ENCODE data around the gene ZNF70. TPM values are rescaled to one million over a fixed set of nuclear protein-coding genes. Genes with fewer than 3 reads are reported as not detected.
A peak's percentile ranks its signal among the peaks of the same experiment; 100 is the strongest.

The ZNF70 gene
- total and polyA plus RNA-seq, 10 of the 15 experiments (the other 5 are each of a cell fraction or from before 2014, with no cell fraction given) = 0.15 to 2.3 (median 0.85) TPM

DNA sequence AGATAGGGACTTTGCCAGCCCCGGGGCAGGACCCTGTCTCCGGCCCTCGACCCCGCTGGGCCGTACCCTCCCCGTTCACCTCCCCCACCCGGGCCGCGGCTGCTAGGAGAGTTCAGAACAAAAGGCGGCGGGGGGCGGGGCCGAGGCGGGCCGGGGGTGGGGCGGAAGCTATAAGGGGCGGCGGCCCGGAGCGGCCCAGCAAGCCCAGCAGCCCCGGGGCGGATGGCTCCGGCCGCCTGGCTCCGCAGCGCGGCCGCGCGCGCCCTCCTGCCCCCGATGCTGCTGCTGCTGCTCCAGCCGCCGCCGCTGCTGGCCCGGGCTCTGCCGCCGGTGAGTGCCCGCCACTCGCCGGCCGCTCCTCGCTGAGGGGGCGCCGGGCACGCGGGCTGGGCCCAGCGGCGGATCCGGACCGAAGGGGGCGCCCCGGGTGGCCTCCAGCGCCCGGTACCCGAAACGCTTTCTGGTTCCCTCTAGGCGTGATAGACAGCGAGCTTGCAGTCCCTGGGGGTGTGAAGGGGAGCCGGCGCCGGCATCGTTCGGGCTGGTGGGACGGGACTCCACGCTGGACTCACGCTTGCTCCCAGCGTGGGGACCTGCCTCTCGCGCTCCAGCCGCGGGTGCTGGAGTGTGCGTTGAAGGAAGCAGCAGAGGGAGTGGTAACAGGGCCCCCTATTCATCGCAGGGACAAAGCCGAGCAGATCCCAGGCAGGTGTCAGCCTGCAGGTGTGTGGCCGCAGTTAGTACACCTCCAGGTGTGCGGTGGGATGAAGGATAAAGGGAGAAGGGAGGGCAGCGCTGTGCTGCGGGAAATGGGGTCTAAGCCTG is 21.9 kb upstream of the ZNF70 start, which contains the start of gene MMP11:
MMP11 (plus strand) TSS at position 201 of the 825 bp plus-strand sequence; CDS start at position 223, 22 bp downstream.
- Histone ChIP-seq H3K4me1 (ENCODE audit: control insufficient read depth, insufficient read depth, low read length) (peaks cover 12% of the 10 kb centered on the region), H3K9ac (ENCODE audit: control insufficient read depth, insufficient read depth, low read length) (no peak within 1 kb of the TSS), H3K4me3 (peak within 1 kb of the TSS; percentile 58; the same call in 1 of the 2 replicates), H3K27ac (ENCODE audit: control insufficient read depth, insufficient read depth) (no peak within 1 kb of the TSS), H3K9me3 (replicated peaks; ENCODE audit: control insufficient read depth, insufficient read depth, low read length) (no peaks in the 10 kb centered on the region), H3K79me2 (ENCODE audit: control insufficient read depth, insufficient read depth, low read length) (peaks cover 2% of the 10 kb centered on the region), H2AFZ (ENCODE audit: control insufficient read depth, low read depth, low read length) (peak within 1 kb of the TSS; percentile 31), H3K4me2 (ENCODE audit: control insufficient read depth, insufficient read depth) (peak within 1 kb of the TSS; percentile 73), H3K36me3 (ENCODE audit: control insufficient read depth in 2 of 2, insufficient read depth in 2 of 2, low read length in 1 of 2) (no peaks in the 10 kb centered on the region), H4K20me1 (ENCODE audit: control insufficient read depth, insufficient read depth) (no peaks in the 10 kb centered on the region), H3K27me3 (replicated peaks in 1 of 2; ENCODE audit: control insufficient read depth in 2 of 2, insufficient read depth in 2 of 2, low read length in 1 of 2) (peaks cover 0 to 2% of the 10 kb centered on the region in 2 experiments; a peak in 2 of 4 replicates)
- DNase-seq (ENCODE audit: low read depth, low spot score) (no peak), ATAC-seq (peak; percentile 43), FAIRE-seq (no peak)
- ChIA-PET SMC1A (ENCODE audit: uncharacterized antibody, unreplicated experiment) (interaction anchor here (6.3 kb wide), 1 partner anchor 72 kb away, joined by 40 read pairs; no protein-coding TSS in a partner anchor), RAD21 (ENCODE audit: unreplicated experiment) (interaction anchor here (0.9 to 4.0 kb wide), 4 partner anchors 13 to 78 kb away, joined by 3 to 24 read pairs (median 4); no protein-coding TSS in a partner anchor), POLR2A (interaction anchor here (1.1 kb wide), 1 partner anchor 73 kb away, joined by 3 read pairs; no protein-coding TSS in a partner anchor), CTCF (interaction anchor here (2.4 to 7.5 kb wide), 3 partner anchors 33 to 76 kb away, joined by 8 to 197 read pairs (median 12); no protein-coding TSS in a partner anchor)
- intact Hi-C loops (cut with micrococcal nuclease; ENCODE audit: unreplicated experiment) = no loop called here
- in situ Hi-C loops (cut with MboI) = no loop called here
- 6% methylated on average over 55 of the region's 79 CpGs for WGBS (ENCODE audit: insufficient coverage, insufficient replicate concordance, low lambda C conversion rate, missing lambda C conversion rate)
- BruUV-seq (replicated peaks) = no TSS peak
- TF ChIP-seq IKZF1 (conservative IDR thresholded peaks at IDR 0.05) (peak; percentile 57), YBX1 (IDR thresholded peaks at IDR 0.05) (no peak), GATAD2B (conservative IDR thresholded peaks at IDR 0.05; ENCODE audit: low read depth) (peak; percentile 71; the same call in 1 of the 2 replicates), ATF3 (IDR thresholded peaks at IDR 0.05; ENCODE audit: borderline replicate concordance, extremely low read depth, low read depth, low read length) (no peak), IKZF2 (IDR thresholded peaks at IDR 0.05) (no peak), NR2C1 (IDR thresholded peaks at IDR 0.05) (0 out of 2 replicates have a peak, but pooled peaks have one; percentile 6), SRF (IDR thresholded peaks at IDR 0.05; ENCODE audit: low read depth in 2 of 2, low read length in 2 of 2) (no peak), IRF4 (IDR thresholded peaks at IDR 0.05; ENCODE audit: low read depth, low read length) (no peak), BHLHE40 (IDR thresholded peaks at IDR 0.05; ENCODE audit: borderline replicate concordance in 1 of 2, low read depth in 2 of 2, low read length in 1 of 2) (peak in 1 of 2 experiments; percentile 52; a peak in 1 of 4 replicates), ZNF687 (IDR thresholded peaks at IDR 0.05) (peak; percentile 33; the same call in 1 of the 2 replicates)
- TF ChIP-seq, protein P1, sequence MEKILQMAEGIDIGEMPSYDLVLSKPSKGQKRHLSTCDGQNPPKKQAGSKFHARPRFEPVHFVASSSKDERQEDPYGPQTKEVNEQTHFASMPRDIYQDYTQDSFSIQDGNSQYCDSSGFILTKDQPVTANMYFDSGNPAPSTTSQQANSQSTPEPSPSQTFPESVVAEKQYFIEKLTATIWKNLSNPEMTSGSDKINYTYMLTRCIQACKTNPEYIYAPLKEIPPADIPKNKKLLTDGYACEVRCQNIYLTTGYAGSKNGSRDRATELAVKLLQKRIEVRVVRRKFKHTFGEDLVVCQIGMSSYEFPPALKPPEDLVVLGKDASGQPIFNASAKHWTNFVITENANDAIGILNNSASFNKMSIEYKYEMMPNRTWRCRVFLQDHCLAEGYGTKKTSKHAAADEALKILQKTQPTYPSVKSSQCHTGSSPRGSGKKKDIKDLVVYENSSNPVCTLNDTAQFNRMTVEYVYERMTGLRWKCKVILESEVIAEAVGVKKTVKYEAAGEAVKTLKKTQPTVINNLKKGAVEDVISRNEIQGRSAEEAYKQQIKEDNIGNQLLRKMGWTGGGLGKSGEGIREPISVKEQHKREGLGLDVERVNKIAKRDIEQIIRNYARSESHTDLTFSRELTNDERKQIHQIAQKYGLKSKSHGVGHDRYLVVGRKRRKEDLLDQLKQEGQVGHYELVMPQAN (conservative IDR thresholded peaks at IDR 0.05) = peak; percentile 69; the same call in 1 of the 2 replicates
